SK-MEL-5 (cell line): Measurements from ENCODE around the gene PIGV. TPM values are rescaled to one million over a fixed set of nuclear protein-coding genes. Genes with fewer than 3 reads are reported as not detected.

Experiments
- DNase-seq: peaks from one replicate; pipeline ENCODE4 v3.0.0-alpha.2; 2016; ENCODE audit warnings: low read depth, low spot score
- in situ Hi-C: cut with HindIII; loops from 2 replicates; pipeline ENCODE4 v1.10.0; 2016; ENCODE audit warnings: low sequenced_read_pairs, high pct_unique_total_duplicates, low pct_unique_long_range_greater_than_20kb
- total RNA-seq: library from RNA; depleted of rRNA; stranded (reverse); fragments of >200 nt; shearing (Covaris generic); gene quantifications from 2 replicates; pipeline ENCODE4 v1.2.3, GENCODE V29; 2014

Gene PIGV
- total RNA-seq, 1 experiment from 2014 or later, result 18.8 TPM

DNA sequence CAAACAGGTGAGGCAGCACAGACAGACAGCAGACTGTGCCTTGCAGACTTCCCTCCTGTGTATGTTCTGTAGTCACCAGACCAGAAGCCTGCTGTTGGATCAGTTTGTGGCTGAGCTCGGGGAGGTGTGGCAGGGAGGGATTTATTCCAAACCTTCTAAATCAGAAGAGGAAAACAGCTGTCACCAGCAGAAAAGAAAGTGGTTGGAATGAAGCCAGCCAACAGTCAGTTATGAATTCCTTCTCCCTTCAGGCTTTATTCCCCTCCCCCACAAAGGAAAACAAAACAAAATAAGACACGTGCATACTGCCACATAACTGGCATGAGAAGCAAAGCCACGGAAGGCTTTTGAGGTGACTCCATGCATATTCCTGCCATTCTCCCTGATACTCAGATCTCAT is 19.0 kb upstream of the PIGV start:
- no peak for DNase-seq

DNA sequence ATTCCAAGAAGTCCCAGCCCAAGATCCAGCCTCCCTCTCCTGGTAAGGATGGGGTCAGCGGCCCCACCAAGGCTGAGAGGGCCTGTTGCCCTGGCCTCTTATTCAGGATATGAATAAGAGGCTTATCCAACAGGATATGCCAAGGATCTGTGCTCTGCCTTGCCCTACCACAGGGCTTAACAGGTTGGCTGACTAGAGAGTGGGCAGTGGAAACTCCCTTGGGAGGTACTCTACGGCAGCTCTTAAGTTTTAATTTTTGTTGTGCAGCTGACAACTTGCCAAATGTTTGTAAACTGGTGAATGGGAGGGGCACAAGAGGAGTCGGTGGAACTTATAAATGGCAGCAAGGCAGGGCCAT is 16.5 kb upstream of the PIGV start:
- in situ Hi-C loops, result no loop called here
- no peak for DNase-seq

More for the DNA sequence above, 19.0 kb upstream of the PIGV start:
- in situ Hi-C loops, result no loop called here

DNA sequence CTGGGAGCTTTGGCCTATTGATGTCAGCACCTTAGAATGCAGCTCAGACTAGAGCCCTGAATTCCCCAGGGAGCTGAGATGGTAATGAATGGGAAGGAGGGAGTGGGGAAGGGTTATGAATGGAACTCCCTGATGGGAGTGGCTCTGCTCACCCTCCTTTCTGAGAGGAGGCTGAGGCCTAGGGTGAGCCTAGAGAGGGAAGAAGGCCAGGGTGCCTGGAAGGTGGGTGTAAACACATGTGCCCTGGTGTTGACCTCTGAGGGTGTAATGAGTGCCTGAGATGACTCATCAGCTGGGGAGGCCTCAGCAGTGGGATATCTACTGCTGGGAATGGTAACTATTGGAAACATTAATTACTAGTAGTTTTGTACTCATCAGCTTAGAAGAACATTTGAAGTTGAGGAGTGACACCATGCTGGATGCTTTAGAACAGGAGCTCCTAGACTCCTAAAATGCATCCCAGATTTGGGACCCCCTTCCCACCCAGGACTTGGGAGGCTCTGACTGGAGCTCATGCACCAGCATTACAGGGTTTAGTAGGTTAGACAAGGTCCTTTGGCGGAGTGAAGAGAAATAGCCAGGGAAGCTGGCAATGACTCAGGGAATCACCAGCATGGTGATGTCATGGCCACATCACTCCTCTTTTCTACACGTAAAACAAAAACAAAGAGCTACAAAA is 16.0 kb upstream of the PIGV start:
- in situ Hi-C loops, result no loop called here
- DNase-seq, result peak; percentile 70

DNA sequence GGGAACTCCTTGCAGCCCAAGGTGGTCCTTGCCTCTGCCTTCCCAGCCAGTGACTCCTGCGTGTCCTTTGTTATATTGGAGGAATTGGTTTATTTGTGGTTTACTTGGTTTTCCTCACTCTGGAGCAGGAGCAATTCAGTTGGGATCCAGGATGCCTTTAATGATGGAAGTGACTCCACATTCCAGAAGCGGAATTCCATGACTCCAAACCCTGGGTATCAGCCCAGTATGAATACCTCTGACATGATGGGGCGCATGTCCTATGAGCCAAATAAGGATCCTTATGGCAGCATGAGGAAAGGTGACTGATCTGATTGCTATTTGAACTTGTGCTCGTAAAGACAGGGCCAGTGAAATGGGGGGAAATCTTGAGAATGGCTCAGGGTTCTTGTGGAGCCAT is 15.1 kb upstream of the PIGV start:
- in situ Hi-C loops, result no loop called here

DNA sequence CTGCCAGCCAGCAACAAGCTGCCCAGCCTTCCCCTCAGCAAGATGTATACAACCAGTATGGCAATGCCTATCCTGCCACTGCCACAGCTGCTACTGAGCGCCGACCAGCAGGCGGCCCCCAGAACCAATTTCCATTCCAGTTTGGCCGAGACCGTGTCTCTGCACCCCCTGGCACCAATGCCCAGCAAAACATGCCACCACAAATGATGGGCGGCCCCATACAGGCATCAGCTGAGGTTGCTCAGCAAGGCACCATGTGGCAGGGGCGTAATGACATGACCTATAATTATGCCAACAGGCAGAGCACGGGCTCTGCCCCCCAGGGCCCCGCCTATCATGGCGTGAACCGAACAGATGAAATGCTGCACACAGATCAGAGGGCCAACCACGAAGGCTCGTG is 13.3 kb upstream of the PIGV start:
- DNase-seq, result no peak
- in situ Hi-C loops, result no loop called here

More for the DNA sequence above, 15.1 kb upstream of the PIGV start:
- DNase-seq, result no peak

DNA sequence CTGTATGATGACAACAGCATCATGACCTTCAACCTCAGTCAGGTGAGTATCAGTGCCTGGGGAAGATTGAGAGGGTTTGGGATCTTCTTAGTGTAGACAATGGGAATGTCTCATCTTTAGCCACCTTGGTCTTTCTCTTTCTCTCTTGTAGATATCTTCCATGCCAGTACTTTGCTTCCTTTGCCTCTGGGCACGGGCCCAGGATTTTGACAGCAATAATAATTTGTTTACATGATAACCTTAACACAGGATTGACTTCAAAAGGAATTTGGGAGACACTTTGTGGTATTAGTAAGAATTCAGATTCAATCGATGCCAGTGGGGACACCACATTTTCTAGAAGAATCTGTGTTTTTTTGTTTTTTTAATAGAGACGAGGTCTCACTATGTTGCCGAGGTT is 12.1 kb upstream of the PIGV start:
- in situ Hi-C loops, result no loop called here
- no peak for DNase-seq

DNA sequence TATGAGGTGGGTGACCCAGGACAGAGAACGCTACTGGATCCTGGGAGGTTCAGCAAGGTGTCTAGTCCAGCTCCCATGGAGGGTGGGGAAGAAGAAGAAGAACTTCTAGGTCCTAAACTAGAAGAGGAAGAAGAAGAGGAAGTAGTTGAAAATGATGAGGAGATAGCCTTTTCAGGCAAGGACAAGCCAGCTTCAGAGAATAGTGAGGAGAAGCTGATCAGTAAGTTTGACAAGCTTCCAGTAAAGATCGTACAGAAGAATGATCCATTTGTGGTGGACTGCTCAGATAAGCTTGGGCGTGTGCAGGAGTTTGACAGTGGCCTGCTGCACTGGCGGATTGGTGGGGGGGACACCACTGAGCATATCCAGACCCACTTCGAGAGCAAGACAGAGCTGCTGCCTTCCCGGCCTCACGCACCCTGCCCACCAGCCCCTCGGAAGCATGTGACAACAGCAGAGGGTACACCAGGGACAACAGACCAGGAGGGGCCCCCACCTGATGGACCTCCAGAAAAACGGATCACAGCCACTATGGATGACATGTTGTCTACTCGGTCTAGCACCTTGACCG is 8.6 kb upstream of the PIGV start:
- in situ Hi-C loops, result no loop called here
- DNase-seq, result no peak

DNA sequence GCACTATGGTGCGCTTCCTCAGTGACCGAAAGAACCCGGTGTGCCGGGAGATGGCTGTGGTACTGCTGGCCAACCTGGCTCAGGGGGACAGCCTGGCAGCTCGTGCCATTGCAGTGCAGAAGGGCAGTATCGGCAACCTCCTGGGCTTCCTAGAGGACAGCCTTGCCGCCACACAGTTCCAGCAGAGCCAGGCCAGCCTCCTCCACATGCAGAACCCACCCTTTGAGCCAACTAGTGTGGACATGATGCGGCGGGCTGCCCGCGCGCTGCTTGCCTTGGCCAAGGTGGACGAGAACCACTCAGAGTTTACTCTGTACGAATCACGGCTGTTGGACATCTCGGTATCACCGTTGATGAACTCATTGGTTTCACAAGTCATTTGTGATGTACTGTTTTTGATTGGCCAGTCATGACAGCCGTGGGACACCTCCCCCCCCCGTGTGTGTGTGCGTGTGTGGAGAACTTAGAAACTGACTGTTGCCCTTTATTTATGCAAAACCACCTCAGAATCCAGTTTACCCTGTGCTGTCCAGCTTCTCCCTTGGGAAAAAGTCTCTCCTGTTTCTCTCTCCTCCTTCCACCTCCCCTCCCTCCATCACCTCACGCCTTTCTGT is 7.3 kb upstream of the PIGV start:
- in situ Hi-C loops, result no loop called here
- DNase-seq, result no peak

DNA sequence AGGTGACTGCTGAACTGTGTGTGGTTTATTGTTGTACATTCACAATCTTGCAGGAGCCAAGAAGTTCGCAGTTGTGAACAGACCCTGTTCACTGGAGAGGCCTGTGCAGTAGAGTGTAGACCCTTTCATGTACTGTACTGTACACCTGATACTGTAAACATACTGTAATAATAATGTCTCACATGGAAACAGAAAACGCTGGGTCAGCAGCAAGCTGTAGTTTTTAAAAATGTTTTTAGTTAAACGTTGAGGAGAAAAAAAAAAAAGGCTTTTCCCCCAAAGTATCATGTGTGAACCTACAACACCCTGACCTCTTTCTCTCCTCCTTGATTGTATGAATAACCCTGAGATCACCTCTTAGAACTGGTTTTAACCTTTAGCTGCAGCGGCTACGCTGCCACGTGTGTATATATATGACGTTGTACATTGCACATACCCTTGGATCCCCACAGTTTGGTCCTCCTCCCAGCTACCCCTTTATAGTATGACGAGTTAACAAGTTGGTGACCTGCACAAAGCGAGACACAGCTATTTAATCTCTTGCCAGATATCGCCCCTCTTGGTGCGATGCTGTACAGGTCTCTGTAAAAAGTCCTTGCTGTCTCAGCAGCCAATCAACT is 6.4 kb upstream of the PIGV start:
- DNase-seq, result no peak
- in situ Hi-C loops, result no loop called here

DNA sequence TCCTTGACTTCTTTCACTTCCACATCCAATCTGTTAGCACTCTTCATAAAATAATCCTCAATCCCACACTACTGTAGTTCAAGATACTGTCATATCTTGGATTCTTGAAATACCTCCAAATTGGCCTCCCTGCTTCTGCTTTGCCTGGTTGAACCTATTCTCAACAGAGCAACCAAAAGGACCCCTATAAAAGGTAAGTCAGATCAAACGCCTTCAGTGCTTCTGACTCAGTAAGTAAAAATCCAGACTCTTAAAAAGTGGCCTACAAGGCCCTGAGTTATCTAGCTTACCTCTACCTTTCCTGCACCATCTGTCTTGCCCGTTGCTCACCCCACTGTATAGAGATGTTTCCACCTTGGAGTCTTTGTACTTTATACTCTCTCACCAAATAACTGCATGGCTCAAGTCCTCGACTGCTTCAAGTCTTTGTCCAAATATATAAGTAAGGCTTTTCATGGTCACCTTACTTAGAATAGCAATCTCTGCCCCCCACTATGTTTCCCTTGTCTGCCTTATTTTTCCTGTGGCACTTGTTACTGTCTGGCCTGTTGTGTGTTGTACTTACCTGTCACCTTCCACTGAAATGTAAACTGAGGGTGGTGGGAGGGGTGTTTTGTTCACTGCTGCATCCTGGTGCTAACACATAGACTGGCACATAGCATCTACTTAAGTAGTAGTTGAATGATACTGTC is 5.1 kb upstream of the PIGV start:
- no peak for DNase-seq

DNA sequence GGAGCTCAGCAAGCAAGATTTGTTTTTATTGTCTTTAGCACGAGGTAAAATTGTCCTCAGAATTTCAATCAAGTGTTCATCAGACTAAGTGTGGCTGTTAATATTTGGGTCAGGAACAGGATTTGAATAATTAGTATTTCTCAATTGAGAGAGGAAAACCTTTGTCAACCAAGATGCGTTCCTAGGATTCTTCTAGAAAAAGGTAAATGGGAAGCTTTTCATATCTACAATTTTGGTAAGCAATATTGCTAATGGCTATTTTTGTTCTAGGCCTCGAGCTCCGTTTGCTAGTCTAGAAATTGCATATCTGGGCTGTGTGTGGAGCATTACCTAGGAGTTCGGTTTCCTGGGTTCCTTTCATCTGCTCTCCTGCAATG is 4.1 kb upstream of the PIGV start:
- in situ Hi-C loops, result no loop called here
- no peak for DNase-seq

More for the DNA sequence above, 5.1 kb upstream of the PIGV start:
- in situ Hi-C loops, result no loop called here

DNA sequence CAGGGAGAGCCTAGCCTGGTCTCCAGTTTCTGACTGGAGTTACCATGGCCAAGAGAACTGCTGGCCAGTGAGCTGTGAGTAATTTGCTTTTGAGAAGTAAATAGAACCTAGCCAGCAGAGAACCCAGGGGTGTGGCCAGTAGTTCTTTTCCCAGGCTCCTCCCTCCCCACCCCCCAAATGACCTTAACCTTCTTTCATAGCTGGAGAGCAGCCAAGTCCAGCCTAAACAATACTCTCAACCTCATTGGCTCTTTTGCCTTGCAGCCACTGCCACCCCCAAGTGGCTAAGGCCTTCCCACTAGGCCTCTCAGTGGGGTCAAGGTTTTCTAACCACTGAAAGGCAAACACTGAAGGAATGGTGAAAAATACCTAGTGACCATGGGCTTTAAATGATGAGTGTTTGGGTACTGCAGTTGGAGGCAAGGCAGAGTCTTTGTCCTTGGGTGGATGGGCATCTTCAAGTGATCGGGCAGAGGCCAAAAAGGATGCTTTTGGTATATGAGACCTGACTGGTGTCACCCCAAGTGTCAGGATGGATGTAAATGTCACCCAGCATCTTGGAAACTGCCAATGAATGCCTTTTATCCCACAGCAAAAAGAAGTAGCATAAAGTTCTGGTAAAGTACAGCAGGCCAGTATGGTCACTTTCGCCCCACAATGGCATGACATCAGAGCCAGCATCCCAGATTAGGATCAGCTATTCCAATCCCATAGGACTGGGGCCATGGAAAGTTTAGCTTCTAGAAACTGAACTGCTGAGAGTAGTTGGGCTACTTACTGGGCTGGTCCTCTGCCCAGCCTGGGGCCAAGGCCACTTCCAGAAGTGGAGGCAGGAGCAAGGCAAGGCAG is 3.5 kb upstream of the PIGV start:
- peak; percentile 64 for DNase-seq
- in situ Hi-C loops, result no loop called here

DNA sequence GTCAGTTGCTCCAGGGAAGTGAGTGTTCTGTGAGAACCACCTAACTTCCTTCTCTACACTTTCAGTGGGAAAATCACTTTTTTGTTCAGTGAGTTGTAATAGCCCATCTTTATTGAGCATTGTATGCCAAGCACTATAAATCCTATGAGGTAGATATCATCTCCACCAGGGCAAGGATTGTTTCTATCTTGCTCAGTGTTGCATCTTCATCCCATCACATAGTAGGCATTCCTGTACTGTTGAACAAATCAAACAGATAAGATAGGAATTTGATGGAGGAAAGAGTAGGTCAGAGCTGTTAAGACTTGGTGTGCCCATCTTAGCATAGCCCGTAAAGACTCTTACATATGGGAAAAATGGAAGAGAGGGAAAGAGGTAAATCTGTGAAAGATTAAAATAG is 2.9 kb upstream of the PIGV start:
- in situ Hi-C loops, result no loop called here
- DNase-seq, result no peak

DNA sequence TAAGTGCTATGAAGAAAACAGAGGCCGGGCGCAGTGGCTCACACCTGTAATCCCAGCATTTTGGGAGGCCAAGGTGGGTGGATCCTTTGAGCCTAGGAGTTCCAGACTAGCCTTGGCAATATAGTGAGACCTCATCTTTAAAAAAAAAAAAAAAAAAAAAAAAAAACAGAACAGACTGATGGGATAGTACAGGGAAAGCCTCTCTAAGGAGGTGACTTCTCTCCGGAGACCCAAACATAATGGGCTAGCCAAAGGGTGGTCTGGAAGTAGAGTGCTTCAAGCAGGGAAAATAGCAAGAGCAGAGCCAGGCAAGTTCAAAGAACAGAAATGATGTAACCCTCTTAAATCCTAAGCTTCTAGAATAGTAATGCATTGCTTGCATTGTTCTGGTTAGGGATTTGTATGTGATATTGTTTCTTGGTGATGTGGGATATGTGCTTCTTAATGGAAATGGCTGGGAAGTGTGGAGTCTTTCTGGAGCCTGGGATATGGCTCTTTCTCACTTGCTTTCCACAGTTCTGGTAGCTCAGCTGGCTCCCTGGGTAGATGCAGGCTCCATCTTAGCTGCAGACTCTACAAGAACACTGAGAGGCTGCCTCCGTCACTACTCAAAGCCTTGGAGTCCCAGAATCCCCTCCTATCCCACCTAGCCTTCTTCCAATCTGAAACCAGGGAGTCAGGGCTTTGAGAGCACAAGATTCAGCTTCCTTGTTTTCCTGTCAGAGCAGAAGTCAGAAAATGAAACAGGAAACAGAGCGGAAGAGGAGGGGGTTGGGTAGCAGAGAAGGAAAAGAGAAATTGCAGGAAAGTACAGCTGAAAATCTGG is 1.9 kb upstream of the PIGV start:
- DNase-seq, result no peak
- in situ Hi-C loops, result no loop called here

DNA sequence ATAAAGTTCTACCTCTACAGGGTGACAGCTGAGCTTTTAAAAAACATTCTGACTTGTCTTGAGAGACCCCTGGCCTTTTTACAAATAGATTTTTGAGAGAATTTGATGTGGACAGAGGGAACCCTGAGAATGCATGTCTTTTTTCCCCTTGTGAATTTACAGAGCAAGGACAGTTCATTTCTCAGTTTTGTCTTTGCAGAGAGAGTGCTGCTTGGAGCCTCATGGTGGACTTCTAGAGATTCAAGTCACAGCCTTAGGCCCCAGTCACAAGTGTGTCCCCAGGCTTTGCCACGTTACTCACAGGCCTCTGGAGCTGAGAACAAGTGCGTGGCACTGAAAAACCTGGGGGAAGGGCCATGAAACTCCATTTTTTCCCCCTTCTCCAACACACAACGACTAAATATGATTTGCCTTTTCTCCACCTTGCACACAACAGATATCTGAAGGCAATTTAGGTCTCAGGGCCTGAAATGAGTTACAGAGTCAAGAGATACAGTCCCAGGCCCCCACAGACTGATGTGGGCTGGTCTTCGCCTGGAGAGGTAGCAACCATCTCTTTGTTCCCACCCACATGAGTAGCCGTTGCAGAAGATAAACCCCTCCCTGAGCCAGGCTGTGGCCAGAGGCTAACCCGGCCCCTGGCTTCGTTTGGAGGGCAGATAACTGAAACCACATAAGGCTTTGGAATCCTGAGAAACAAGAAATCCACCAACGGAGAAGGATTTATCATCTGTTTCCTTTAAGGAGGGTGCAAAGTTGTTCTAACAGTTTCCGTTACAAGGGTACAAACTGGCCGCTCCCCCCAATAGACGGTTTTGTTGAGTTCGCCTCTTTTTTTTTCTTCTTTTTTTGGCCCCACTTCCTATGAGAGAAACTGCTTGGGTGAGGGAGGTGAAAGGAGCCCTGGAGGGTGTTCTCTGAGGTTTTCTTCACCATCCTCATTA is 1.0 kb upstream of the PIGV start:
- in situ Hi-C loops, result no loop called here

DNA sequence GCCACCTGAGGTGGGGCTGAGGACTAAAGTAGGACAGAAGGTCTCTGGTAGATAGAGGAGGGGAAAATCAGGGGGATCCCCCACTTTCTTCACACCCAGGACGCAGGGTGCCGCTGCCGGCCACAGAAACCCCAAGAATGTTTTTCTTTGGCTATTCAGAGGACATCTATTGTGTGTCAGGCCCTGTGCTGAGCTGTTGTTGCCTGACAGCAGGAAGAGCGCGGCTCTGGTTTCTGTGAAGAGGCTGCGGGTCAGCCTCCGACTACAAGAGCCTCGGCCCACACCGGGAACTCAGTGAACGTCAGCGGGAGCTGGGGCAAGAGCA is 407 bp upstream of the PIGV start:
- no peak for DNase-seq
- in situ Hi-C loops, result no loop called here

More for the DNA sequence above, 1.0 kb upstream of the PIGV start:
- DNase-seq, result peak; percentile 38
